Osteoblast (primary cell): ENCODE data around the gene RIPOR2. TPM values are rescaled to one million over a fixed set of nuclear protein-coding genes. Genes with fewer than 3 reads are reported as not detected.
A peak's percentile ranks its signal among the peaks of the same experiment; 100 is the strongest.

Experiments
- DNase-seq: peaks from one replicate; pipeline ENCODE4 v3.0.0; 2011; ENCODE audit warnings: low spot score, mixed read lengths; ENCODE audit not compliant: insufficient read length; ENCODE audit errors: missing footprints
- H2AFZ ChIP-seq: 2 replicates; pipeline ENCODE4 v1.6.0; 2011; ENCODE audit warnings: mild to moderate bottlenecking, low read length
- H3K27ac ChIP-seq: 2 replicates; pipeline ENCODE4 v1.5.1; 2011; ENCODE audit warnings: mild to moderate bottlenecking, low read depth, low read length, moderate library complexity
- H3K27me3 ChIP-seq: 2 replicates; pipeline ENCODE4 v1.6.0; 2012; ENCODE audit warnings: mild to moderate bottlenecking, control low read depth, inconsistent platforms, low read length, moderate library complexity; ENCODE audit not compliant: insufficient read depth
- H3K36me3 ChIP-seq: 2 replicates; pipeline ENCODE4 v1.5.1; 2011; ENCODE audit warnings: mild to moderate bottlenecking, low read length, control low read depth, moderate library complexity; ENCODE audit not compliant: insufficient read depth
- H3K4me1 ChIP-seq: 2 replicates; pipeline ENCODE4 v1.5.1; 2011; ENCODE audit warnings: mild to moderate bottlenecking, low read length, control low read depth, moderate library complexity; ENCODE audit not compliant: insufficient read depth
- H3K4me2 ChIP-seq: 2 replicates; pipeline ENCODE4 v1.6.0; 2011; ENCODE audit warnings: mild to moderate bottlenecking, low read length; ENCODE audit not compliant: insufficient read depth
- H3K4me3 ChIP-seq: fragments of 200-600 bp; sonication (generic); 3 replicates; pipeline ENCODE4 v1.5.1; 2012; ENCODE audit warnings: mild to moderate bottlenecking, low read length, inconsistent platforms; ENCODE audit not compliant: insufficient read depth
- H3K79me2 ChIP-seq: 2 replicates; pipeline ENCODE4 v1.6.0; 2012; ENCODE audit warnings: mild to moderate bottlenecking, low read length, control low read depth, inconsistent platforms; ENCODE audit not compliant: insufficient read depth
- H3K9me3 ChIP-seq: 2 replicates; pipeline ENCODE4 v1.5.1; 2011; ENCODE audit warnings: low read depth, low read length, control low read depth
- H4K20me1 ChIP-seq: 2 replicates; pipeline ENCODE4 v1.6.0; 2012; ENCODE audit warnings: mild to moderate bottlenecking, low read length, control low read depth; ENCODE audit not compliant: insufficient read depth
- CTCF ChIP-seq: IDR thresholded peaks from 2 replicates; pipeline ENCODE4 v1.5.1; 2011; ENCODE audit warnings: mild to moderate bottlenecking, low read depth, low read length, moderate library complexity; ENCODE audit errors: extremely low read depth
- total RNA-seq: library from RNA; depleted of rRNA; stranded (reverse); fragments of >200 nt; gene quantifications from 2 replicates; pipeline ENCODE4 v1.2.3, GENCODE V29; 2012

RIPOR2 gene
- total RNA-seq: 1.4 and 2.1 TPM in 2 replicates

GRCh38 chr6:24935366-24936152, at the start of gene RIPOR2:
RIPOR2 (minus strand) TSS chr6:24935960; CDS start chr6:24935898, 62 bp downstream.
- H3K4me1 ChIP-seq: peaks cover 6% of the 10 kb centered on the region
- no peak within 1 kb of the TSS for H2AFZ ChIP-seq
- no peaks in the 10 kb centered on the region for H4K20me1 ChIP-seq
- H3K27me3 ChIP-seq: peaks cover 4% of the 10 kb centered on the region
- H3K9me3 ChIP-seq: no peaks in the 10 kb centered on the region
- H3K36me3 ChIP-seq: no peaks in the 10 kb centered on the region
- TF ChIP-seq CTCF: peak; percentile 6
- H3K27ac ChIP-seq: no peak within 1 kb of the TSS
- DNase-seq: peak; percentile 51
- no peaks in the 10 kb centered on the region for H3K79me2 ChIP-seq
- no peak within 1 kb of the TSS for H3K4me2 ChIP-seq
- no peak within 1 kb of the TSS for H3K4me3 ChIP-seq

- no peak for TF ChIP-seq CTCF
- Histone ChIP-seq H4K20me1 (no peaks in the 10 kb centered on the region), H3K36me3 (no peaks in the 10 kb centered on the region), H3K4me1 (peaks cover 12% of the 10 kb centered on the region), H3K79me2 (no peaks in the 10 kb centered on the region), H3K4me2 (no peak overlapping the region), H2AFZ (no peak overlapping the region), H3K9me3 (no peaks in the 10 kb centered on the region), H3K27ac (no peak overlapping the region), H3K27me3 (no peaks in the 10 kb centered on the region), H3K4me3 (no peak overlapping the region)
- DNase-seq: peak; percentile 35
Measured at GRCh38 chr6:24985323-24985722, 49.6 kb upstream of the RIPOR2 start.

GRCh38 chr6:24982231-24982630, 46.5 kb upstream of the RIPOR2 start:
- Histone ChIP-seq H3K27ac (no peak overlapping the region), H3K4me3 (no peak overlapping the region), H3K27me3 (no peaks in the 10 kb centered on the region), H4K20me1 (no peaks in the 10 kb centered on the region), H2AFZ (no peak overlapping the region), H3K4me1 (peaks cover 12% of the 10 kb centered on the region), H3K79me2 (no peaks in the 10 kb centered on the region), H3K9me3 (no peaks in the 10 kb centered on the region), H3K36me3 (no peaks in the 10 kb centered on the region), H3K4me2 (no peak overlapping the region)
- DNase-seq: peak; percentile 26
- no peak for TF ChIP-seq CTCF

GRCh38 chr6:24981386-24981760, 45.6 kb upstream of the RIPOR2 start:
- Histone ChIP-seq H4K20me1 (no peaks in the 10 kb centered on the region), H3K9me3 (no peaks in the 10 kb centered on the region), H3K4me3 (no peak overlapping the region), H3K4me2 (no peak overlapping the region), H3K27me3 (no peaks in the 10 kb centered on the region), H3K79me2 (no peaks in the 10 kb centered on the region), H2AFZ (no peak overlapping the region), H3K36me3 (no peaks in the 10 kb centered on the region), H3K4me1 (peaks cover 12% of the 10 kb centered on the region), H3K27ac (peak overlapping the region; percentile 34)
- TF ChIP-seq CTCF: no peak
- no peak for DNase-seq
